ENCODE data around the gene KLHL29. TPM values are rescaled to one million over a fixed set of nuclear protein-coding genes. Genes with fewer than 3 reads are reported as not detected.

Gene KLHL29
- total RNA-seq, 1 donor from 2014 or later, result 12.9 TPM

GRCh38 chr2:23526114-23526513, 141.1 kb downstream of the KLHL29 start:
- no peaks in the 10 kb centered on the region for H3K27me3 ChIP-seq (ENCODE audit: low read depth)
- ATAC-seq (no peak), DNase-seq (no peak)
- H3K4me1 ChIP-seq, result peaks cover 13% of the 10 kb centered on the region
- no peak overlapping the region for H3K27ac ChIP-seq
- no peaks in the 10 kb centered on the region for H3K9me3 ChIP-seq
- intact Hi-C loops (cut with DNase I), result no loop called here
- no peak overlapping the region for H3K4me3 ChIP-seq
- no peak for TF ChIP-seq CTCF (IDR thresholded peaks at IDR 0.05)
- H3K36me3 ChIP-seq, result no peaks in the 10 kb centered on the region

- Histone ChIP-seq H3K4me1 (peaks cover 13% of the 10 kb centered on the region), H3K4me3 (no peak overlapping the region), H3K27ac (no peak overlapping the region), H3K9me3 (no peaks in the 10 kb centered on the region), H3K27me3 (ENCODE audit: low read depth) (no peaks in the 10 kb centered on the region), H3K36me3 (no peaks in the 10 kb centered on the region)
- TF ChIP-seq CTCF (IDR thresholded peaks at IDR 0.05), result no peak
- DNase-seq (no peak), ATAC-seq (no peak)
- intact Hi-C loops (cut with DNase I), result no loop called here
These were observed 142.1 kb downstream of the KLHL29 start for GRCh38 chr2:23526835-23527790.

GRCh38 chr2:23528171-23528570, 143.2 kb downstream of the KLHL29 start:
- Histone ChIP-seq H3K4me3 (no peak overlapping the region), H3K4me1 (peaks cover 13% of the 10 kb centered on the region), H3K36me3 (no peaks in the 10 kb centered on the region), H3K27ac (no peak overlapping the region), H3K9me3 (no peaks in the 10 kb centered on the region), H3K27me3 (ENCODE audit: low read depth) (no peaks in the 10 kb centered on the region)
- ATAC-seq (no peak), DNase-seq (no peak)
- no peak for TF ChIP-seq CTCF (IDR thresholded peaks at IDR 0.05)
- intact Hi-C loops (cut with DNase I), result no loop called here

GRCh38 chr2:23528690-23529089, 143.7 kb downstream of the KLHL29 start:
- Histone ChIP-seq H3K27me3 (ENCODE audit: low read depth) (no peaks in the 10 kb centered on the region), H3K4me1 (peaks cover 13% of the 10 kb centered on the region), H3K4me3 (no peak overlapping the region), H3K9me3 (no peaks in the 10 kb centered on the region), H3K27ac (no peak overlapping the region), H3K36me3 (no peaks in the 10 kb centered on the region)
- TF ChIP-seq CTCF (IDR thresholded peaks at IDR 0.05), result no peak
- ATAC-seq (no peak), DNase-seq (no peak)
- intact Hi-C loops (cut with DNase I), result no loop called here

DNA sequence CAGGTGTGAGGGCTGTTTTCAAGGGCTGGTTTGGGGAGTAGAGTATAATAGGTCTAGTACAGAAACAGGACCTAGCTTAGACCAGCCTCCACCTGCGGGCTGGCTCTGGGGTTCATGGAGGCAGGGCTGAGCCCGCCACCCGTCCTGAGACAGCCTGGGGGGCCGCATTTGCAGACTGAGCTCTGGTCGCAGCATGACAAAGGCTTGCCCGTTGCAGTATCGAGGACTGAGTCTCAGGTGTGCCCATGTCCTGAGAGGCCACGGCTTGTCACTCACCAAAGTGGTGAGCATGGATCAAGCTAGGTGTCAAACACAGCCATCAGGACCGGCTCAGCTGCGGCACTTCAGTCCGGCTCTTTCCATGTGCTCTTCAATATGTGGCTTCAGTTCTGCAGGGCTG, 144.7 kb downstream of the KLHL29 start:
- intact Hi-C loops (cut with DNase I), result no loop called here
- Histone ChIP-seq H3K27ac (no peak overlapping the region), H3K36me3 (no peaks in the 10 kb centered on the region), H3K27me3 (ENCODE audit: low read depth) (no peaks in the 10 kb centered on the region), H3K9me3 (no peaks in the 10 kb centered on the region), H3K4me3 (no peak overlapping the region), H3K4me1 (peaks cover 4% of the 10 kb centered on the region)
- DNase-seq (no peak), ATAC-seq (no peak)
- no peak for TF ChIP-seq CTCF (IDR thresholded peaks at IDR 0.05)
